Cortex of kidney (tissue), 1 donor: Measurements from ENCODE around the gene NUTM2F.
"Not testable (repeated sequence)": the region's sequence is repeated elsewhere in the genome, so short reads cannot be mapped to it uniquely, and the experiment has no call there.

ENCODE experiments used
- DNase-seq: peaks from one replicate; lab custom pipeline; 2025; lab: John Stamatoyannopoulos, UW

Gene NUTM2F, protein sequence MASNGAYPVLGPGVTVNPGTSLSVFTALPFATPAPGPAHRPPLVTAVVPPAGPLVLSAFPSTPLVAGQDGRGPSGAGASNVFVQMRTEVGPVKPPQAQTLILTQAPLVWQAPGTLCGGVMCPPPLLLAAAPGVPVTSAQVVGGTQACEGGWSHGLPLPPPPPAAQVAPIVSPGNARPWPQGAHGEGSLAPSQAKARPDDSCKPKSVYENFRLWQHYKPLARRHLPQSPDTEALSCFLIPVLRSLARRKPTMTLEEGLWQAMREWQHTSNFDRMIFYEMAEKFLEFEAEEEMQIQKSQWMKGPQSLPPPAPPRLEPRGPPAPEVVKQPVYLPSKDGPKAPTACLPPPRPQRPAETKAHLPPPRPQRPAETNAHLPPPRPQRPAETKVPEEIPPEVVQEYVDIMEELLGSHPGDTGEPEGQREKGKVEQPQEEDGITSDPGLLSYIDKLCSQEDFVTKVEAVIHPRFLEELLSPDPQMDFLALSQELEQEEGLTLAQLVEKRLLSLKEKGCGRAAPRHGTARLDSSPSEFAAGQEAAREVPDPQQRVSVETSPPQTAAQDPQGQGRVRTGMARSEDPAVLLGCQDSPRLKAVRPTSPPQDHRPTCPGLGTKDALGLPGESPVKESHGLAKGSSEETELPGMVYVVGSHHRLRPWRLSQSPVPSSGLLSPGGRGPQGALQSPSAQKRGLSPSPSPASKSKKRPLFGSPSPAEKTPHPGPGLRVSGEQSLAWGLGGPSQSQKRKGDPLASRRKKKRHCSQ

DNA sequence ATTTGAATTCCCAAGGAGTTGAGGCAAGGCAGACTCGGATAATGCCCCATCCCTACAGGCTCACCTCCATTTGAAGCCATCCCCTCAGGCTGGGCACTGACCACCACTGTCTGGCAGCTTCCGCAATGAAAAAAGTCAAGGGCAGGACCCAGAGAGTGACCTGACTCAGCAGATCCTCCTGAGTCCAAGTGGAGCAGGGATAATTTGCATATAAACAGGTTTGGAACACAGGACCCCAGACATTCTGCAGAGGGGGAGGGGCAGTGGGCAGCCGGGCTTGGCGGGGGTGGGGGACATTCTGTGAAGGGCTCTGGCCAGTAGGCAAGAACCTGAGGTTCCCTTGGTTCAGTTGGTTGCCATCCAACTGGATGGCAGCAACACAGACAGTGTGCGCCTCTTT lies at the start of gene NUTM2F:
Gene NUTM2F, minus strand, starts transcription at position 101 of the 400 bp plus-strand sequence. Its CDS starts 21 bp downstream, at position 80.
- not testable (repeated sequence) for DNase-seq

DNA sequence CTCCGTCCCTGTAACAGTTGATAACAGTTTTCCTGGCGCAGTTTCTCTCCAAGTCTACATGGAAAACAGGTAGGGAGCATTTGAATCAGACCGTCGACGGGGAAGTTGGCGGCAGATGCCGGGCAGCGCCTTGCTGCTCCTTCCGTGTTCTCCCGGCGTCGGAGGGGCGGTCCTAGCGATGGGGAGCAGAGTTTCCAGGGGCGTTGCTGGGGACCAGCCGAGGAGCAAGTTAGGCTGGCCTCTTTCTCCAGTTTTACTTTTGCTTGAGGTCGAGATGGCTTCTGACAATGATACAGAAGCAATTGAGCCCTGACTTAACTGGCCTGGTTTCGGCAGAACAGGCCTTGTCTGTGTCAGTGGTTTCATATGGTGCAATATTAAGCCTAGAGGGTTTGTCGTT lies 46.8 kb upstream of the NUTM2F start:
- not testable (repeated sequence) for DNase-seq

DNA sequence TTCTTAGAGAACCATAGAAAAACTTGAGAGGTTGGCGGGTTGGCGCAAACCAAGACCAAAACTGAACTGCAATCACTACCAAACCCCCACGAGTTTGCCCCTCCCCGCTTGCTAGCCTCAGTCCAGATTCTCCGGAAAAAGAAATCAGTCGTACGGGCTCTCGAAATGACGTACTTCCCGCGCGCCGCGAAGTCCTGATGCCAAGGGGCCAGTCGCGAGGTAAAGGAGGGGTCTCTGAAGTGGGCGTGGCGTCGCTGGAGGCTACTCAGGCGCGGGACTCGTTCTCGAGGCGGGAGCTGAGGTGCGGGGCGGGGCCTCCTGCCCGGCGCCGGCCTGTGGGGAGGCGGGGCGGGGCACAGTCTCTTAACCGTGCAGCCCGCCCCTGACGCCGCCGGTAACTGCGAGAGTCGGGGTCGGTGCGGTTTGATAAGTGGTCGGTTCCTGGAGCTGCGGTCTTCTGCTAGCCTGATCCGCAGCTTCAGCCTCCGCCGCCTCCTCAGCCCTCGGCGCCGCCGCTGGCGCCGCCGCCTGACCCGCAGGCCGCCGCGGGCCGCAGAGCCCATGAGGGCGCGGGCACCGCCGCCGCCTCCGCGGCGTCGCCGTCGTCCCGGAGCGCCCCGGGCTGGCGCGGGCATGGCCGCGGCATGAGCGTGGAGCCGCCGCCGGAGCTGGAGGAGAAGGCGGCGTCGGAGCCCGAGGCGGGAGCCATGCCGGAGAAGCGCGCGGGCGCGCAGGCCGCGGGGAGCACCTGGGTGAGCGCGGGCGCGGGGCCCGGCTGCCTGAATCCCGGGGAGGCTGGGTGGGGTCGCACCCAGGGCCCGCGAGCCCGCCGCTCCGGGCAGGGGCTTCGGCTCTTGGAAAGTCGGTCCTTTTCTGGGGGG lies 46.0 kb upstream of the NUTM2F start:
- peak; percentile 51 for DNase-seq

DNA sequence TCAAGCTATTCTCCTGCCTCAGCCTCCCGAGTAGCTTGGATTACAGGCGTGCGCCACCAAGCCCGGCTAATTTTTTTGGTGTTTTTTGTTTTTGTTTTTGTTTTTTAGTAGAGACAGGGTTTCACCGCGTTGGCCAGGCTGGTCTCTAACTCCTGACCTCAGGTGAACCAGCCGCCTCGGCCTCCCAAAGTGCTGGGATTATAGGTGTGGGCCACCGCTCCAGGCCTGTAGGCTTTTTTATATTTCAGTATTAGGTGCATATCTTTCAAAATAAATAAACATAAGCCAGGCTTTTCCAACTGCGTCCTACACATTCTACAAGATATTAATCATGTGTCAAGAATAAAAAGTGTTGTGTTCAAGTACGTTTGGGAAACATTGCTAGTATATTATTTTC lies 45.3 kb upstream of the NUTM2F start:
- DNase-seq: not testable (repeated sequence)

DNA sequence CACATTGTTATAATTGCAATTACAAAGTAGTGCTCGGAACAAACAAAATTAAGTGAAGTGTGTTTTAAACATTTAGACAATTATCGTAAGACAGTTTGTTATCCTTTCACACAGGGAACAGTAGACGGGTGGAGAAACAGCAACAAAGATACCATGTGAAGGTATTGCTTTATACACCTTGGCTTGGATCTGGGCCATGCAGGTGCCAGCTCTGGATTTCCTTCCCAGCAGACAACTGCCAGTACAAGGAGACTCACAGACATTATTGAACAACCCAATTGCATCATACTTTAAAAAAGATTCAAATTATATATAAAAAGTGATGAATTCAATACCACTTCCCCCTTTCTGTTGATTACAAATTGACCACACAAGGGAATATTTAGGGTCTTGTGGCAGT lies 41.8 kb upstream of the NUTM2F start:
- DNase-seq: not testable (repeated sequence)

DNA sequence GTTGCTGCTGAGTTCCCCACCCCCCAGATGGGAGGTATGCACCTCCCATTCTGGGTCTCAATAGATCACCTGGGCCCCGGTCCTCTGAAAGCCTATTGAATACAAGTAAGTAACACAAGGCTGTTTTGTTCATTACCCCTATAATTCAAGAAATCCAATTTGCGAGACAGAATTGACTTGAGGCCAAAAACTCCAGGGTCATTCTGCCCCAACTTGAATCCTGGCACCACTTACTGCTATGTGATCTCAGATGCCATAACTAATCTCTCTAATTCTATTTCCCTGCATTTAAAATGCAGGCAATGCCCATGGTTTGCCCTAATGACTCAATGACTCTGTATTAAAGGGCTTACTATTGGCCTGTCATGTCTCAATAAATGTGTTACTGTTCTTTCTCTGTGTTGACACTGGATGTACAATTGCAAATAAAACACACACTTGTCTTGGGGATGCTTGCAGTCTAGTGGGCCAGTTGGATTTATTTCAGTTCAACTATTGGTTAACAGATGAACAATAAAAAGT lies 35.7 kb upstream of the NUTM2F start:
- DNase-seq: not testable (repeated sequence)

DNA sequence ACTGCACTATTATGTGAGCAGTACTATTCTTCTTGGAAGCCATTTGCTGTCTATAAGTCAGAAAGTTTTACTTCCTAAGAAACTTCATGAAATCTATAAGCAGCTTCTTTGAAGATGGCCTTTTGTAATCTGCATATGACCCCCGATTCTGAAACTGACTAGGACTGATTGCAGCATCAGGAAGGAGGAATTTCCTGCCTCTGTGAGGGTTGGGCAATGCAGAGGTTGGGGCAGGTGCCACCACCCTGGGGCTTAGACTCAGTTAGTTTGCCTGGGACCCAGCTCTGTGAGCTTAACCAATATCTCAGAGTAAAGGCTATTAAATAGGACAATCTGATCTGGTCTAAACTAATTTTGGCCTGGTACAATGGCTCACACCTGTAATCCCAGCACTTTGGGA lies 28.7 kb upstream of the NUTM2F start:
- DNase-seq: not testable (repeated sequence)

DNA sequence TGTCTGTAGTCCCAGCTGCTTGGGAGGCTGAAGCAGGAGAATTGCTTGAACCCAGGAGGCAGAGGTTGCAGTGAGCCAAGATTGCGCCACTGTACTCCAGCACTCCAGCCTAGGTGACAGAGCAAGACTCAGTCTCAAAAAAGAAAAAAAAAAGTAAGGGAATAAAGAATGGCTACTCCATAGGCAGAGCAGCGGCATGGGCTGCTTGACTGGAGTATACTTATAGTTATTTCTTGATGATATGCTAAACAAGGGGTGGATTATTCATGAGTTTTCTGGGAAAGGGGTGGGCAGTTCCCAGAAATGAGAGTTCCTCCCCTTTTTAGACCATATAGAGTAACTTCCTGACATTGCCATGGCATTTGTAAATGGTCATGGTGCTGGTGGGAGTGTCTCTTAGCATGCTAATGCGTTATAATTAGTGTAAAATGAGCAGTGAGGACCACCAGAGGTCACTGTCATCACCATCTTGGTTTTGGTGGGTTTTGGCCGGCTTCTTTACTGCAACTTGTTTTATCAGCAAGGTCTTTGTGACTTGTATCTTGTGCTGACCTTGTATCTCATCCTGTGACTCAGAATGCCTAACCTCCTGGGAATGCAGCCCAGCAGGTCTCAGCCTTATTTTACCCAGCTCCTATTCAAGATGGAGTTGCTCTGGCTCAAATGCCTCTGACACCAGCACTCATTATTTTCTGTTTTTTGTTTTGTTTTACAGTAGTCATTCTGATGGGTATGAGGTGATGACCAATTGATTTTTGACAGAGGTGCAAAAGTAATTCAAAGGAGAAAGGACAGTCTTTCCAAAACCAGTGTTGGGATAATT lies 23.7 kb upstream of the NUTM2F start:
- not testable (repeated sequence) for DNase-seq

DNA sequence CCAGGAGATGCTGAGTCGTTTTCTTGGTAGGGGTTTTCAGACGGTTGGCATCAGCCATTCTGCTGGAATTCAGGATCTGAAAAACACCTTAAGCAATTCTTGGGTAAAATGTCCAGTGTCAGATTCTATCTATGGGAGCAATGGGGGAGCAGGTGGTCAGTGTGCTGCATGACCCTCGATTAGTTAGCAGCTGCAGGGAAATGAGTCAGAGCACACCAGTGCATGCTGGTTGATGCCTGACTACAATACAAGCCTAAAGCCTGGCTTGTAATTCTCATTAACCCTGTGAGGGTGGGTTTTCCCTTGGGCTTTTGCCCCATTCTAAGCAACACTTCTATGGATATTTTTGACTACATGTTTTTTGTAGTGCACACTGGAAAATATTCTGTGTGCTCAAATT lies 20.3 kb upstream of the NUTM2F start:
- not testable (repeated sequence) for DNase-seq

DNA sequence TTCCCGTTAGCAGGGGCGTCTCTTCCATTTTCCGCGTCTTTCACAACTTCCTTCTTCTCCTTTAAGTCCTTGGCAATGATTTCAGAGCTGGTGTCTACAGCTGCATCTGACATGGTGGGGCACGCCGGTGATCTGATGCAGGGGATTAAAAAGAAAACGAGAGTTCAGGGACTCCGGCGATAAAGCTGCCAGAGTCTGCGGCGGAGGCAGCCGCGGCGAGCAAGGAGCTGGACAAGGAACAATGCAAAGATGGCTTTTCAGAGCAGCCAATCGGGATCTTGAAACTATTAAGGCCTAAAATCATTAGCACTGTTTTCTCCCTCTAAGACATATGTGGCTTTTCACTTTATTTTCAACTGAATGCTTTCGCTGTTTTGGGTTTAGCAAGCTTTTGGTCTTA lies 19.0 kb upstream of the NUTM2F start:
- DNase-seq: not testable (repeated sequence)

DNA sequence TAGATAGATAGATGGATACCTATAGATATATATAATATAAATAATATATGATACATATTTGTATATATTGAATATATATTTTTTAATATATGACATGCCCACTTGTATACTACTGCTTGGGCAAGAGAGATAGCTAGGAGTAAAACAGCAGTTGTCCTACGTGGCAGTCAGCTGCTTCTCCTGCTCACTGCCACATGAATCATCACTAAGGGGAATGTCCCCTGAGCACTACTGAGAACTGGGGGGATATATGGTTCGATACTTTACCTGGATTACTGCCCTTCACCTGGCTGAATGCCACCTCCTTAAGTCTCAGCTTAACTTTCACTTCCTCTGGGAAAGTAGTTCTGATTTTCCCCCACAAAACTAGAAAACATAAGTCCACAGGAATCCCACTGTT lies 13.3 kb upstream of the NUTM2F start:
- not testable (repeated sequence) for DNase-seq

DNA sequence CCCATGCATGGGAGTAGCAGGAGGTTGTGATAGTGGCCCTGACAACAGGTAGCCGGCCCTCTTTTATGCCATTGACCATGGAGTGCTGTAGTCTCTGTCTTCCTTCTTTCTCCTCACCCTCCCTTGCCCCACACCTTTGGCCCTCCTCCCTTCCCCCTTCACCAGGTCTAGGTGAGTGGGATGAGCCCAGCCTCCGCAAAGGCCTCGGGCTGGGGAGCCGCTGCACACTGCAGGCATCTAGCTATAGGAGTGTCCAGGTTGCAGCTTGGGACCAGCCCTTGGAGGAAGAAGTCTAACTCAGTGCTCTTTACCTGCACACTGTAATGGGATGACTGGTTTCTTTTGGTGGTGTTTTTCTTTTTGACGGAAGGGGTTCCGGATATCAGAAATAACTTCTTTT lies 12.3 kb upstream of the NUTM2F start:
- not testable (repeated sequence) for DNase-seq

DNA sequence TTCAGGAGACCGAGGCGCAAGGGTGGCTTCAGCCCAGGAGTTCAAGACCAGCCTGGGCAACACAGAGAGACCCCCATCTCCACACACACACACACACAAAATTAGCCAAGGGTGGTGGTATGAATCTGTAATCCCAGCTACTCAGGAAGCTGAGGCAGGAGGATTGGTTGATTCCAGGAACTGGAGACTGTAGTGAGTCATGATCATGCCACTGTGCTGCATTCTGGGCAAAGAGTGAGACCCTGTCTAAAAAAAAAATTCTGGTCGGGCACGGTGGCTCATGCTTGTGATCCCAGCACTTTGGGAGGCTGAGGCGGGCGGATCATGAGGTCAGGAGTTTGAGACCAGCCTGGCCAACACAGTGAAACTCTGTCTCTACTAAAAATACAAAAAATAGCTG lies 11.2 kb upstream of the NUTM2F start:
- DNase-seq: not testable (repeated sequence)

DNA sequence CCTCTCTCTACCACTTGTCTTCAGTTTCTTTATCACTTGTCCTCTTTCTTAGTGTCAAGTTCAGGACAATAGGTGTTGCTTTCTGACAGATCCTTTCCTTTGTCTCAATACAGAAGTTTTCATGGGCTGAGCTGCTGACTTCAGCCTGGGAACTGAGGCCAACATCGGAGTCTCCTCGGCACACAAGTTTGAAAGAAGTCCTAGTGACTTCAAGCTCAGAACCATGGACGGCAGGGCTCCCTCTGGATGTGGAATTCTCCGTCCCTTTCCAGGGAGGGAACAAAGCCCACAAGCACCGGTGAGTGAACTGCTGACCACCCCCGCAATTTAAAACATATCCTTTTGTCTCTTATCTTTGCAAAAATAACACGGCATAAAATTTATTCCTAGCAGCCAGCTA lies 10.3 kb upstream of the NUTM2F start:
- DNase-seq: not testable (repeated sequence)

DNA sequence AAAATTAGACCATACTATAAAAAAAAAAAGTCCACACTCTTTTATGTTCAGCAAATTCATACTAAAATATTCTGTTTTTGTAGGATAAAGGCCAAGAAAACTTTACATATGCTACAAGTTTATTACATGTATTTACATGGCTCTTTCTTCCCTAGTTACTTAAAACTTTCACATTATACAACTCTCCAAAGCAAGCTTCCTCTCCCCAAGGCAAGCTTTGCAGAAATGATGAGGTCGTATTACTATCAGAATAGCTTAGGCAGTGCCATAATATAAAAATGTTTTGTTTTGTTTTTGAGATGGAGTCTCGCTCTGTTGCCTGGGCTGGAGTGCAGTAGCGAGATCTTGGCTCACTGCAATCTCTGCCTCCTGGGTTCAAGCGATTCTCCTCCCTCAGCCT lies 8.0 kb upstream of the NUTM2F start:
- DNase-seq: not testable (repeated sequence)

DNA sequence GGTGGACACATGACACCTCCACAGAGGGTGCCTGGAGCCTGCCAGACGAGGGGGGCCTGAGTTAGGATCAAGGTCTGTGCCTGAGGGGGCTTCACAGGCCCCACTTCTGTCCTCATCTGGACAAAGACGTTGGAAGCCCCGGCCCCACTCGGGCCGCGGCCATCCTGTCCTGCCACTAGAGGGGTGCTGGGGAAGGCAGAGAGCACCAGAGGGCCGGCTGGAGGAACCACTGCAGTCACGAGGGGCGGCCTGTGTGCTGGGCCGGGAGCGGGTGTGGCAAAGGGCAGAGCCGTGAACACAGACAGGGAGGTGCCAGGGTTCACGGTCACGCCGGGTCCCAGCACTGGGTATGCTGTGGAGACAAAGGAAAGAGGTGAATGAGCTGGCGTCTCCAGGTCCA lies 2.9 kb downstream of the NUTM2F start:
- DNase-seq: not testable (repeated sequence)

DNA sequence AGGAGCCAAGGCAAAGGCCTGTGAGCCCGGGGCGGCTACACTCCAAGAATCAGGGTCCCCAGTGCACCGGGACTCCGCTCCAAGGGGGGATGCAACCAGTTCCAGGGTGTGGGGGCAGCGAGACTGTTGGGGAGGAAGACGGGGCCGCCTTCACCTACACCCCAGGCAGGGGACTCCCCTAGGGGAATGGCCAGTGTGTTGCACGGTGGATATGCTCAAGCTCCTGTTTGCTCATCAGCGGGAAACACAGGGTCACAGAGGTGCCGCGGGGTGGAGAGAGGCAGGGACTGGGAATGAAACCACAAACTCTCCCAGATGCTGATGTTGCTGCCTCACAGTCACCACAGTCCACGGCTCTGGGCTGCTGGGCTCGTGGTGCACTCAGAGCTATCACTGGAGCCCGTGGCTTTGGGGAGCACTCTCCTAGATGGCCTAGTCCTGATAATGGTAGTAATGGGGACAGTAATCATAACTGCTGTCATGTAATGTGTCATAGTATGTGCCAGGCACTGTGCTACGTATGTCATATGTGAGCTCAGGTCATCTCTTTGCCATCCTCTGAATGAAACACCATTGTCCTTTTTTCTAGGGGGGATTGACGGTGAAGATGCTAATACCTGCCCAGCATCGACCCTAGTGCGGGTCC lies 5.2 kb downstream of the NUTM2F start:
- DNase-seq: not testable (repeated sequence)

DNA sequence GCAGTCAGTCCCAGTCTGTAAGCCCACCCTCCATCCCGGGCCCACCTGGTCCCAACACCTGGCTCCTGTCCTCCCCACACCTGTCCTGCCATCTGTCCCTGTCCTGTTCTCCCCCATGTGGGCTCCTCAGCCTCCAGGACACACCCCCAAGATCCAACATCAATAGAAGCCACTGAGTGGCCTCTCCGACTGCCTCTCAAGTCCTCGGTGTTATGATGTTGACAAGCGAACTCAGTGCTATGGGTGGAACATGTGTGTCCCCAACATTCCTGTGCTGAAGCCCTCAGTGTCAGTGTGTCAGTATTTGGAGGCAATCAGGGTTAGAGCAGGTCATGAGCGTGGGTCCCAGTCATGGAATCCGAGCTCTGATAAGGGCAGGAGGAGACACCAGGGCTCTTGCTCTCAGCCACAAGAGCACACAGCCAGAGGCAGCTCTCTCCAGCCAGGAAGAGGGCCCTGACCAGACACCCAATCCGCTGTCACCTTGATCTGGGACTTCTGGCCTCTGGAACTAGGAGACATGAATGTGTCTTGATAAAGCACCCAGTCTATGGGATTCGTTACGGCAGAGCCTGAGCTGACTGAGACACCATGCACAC lies 6.0 kb downstream of the NUTM2F start:
- DNase-seq: not testable (repeated sequence)

DNA sequence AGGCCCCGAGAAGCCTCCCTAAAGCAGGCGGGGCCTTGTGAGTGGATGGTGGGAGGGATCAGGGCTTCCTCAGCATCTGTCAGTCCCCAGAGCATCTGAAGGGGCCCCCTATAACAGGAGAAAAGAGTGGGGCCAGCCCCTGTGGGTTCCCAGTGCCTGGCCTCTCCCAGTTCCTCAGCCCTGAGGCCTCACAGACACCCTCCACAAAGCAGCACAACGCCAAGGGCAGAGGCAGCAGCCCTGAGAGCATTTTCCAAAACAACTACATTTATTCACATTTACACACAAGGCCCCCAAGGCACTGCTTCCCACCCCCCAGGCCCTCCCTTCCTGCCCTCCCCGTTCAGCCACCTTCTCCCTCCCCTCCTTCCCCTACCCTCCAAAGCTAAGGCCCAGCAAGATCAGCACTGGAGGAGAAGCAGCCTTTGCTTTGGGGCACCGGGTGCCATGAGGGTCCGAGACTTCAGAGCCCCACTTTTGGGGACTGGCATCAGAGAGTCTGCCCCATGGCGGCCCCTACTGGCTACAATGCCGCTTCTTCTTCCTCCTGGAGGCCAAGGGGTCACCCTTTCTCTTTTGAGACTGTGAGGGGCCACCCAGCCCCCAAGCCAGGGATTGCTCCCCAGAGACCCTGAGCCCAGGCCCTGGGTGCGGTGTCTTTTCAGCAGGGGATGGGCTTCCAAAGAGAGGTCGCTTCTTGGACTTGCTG lies 10.3 kb downstream of the NUTM2F start:
- DNase-seq: not testable (repeated sequence)
